HepG2 (cell line): ENCODE results near the gene EMCN. TPM values are rescaled to one million over a fixed set of nuclear protein-coding genes. Genes with fewer than 3 reads are reported as not detected.

Experiments
- ATAC-seq: fragments of 200-7000 bp; cut with Tn5 transposase; 3 replicates; pipeline ENCODE4 v1.9.1; 2020; ENCODE audit warnings: mild to moderate bottlenecking, moderate library complexity
- BruUV-seq: library from RNA; stranded (reverse); fragments of 400-500 nt; replicated peaks from 2 replicates; lab custom pipeline; 2021; lab: Mats Ljungman, UMichigan
- CTCF ChIA-PET: fragments of 300-600 bp; formaldehyde crosslinking; extraction: SDS; loops from one replicate; lab custom pipeline; 2021; ENCODE audit warnings: low total read pairs, inconsistent platforms, low intra/inter-chr PET ratio; lab: Yijun Ruan, JAX
- POLR2A ChIA-PET: fragments of 350-600 bp; sonication (Branson Sonifier 250); formaldehyde crosslinking; loops from one replicate; lab custom pipeline; 2020; ENCODE audit warnings: antibody characterized with exemption, inconsistent platforms; lab: Yijun Ruan, JAX
- DNase-seq: peaks from one replicate; pipeline ENCODE4 v3.0.0-alpha.2; 2015; ENCODE audit warnings: low spot score
- FAIRE-seq: peaks from 3 replicates; lab custom pipeline; 2011; peaks lifted over from hg19 to GRCh38; lab: Jason Lieb, UNC
- H2AFZ ChIP-seq: one replicate; pipeline ENCODE4 v1.6.1; 2011; ENCODE audit warnings: low read length, inconsistent platforms
- H3K27ac ChIP-seq: fragments of 300-600 bp; 3 replicates; pipeline ENCODE4 v1.8.0; 2011; ENCODE audit warnings: mixed run types, mild to moderate bottlenecking, mixed read lengths, low read length, inconsistent platforms; ENCODE audit not compliant: insufficient read depth; ENCODE audit errors: extremely low read length
- H3K27me3 ChIP-seq, 2 experiments: fragments of 200-600 bp in 1 of 2; 2 replicates in 1 of 2; 3 replicates in 1 of 2; pipeline versions ENCODE4 v1.6.0 to v1.8.0; 2011; ENCODE audit warnings: low read length in 2 of 2, mild to moderate bottlenecking in 2 of 2, moderate library complexity in 2 of 2, inconsistent platforms in 1 of 2; ENCODE audit not compliant: insufficient read depth in 2 of 2, control insufficient read depth in 1 of 2
- H3K36me3 ChIP-seq, 2 experiments: fragments of 200-600 bp in 1 of 2; replicated peaks in 1 of 2; 2 replicates in 1 of 2; 3 replicates in 1 of 2; pipeline versions ENCODE4 v1.5.1 to v1.8.0; 2011; ENCODE audit warnings: low read length in 2 of 2, inconsistent platforms in 1 of 2; ENCODE audit not compliant: insufficient read depth in 2 of 2, control insufficient read depth in 1 of 2
- H3K4me1 ChIP-seq: 2 replicates; pipeline ENCODE4 v1.5.1; 2012; ENCODE audit warnings: low read length, inconsistent platforms; ENCODE audit not compliant: insufficient read depth
- H3K4me2 ChIP-seq: 2 replicates; pipeline ENCODE4 v1.6.0; 2011; ENCODE audit warnings: low read depth, low read length, inconsistent platforms
- H3K4me3 ChIP-seq, 3 experiments: fragments of 200-600 bp in 1 of 3; sonication (generic), shearing (Covaris generic) in 1 of 3; replicated peaks in 1 of 3; 2 replicates each; pipeline ENCODE4 v1.5.1; 2011 to 2016; ENCODE audit warnings: low read length in 3 of 3, inconsistent platforms in 2 of 3, low read depth in 2 of 3, mild to moderate bottlenecking in 2 of 3, control low read depth in 1 of 3, mixed read lengths in 1 of 3; ENCODE audit not compliant: insufficient read depth in 1 of 3
- H3K79me2 ChIP-seq: one replicate; pipeline ENCODE4 v1.6.1; 2011; ENCODE audit warnings: low read length, inconsistent platforms; ENCODE audit not compliant: insufficient read depth
- H3K9ac ChIP-seq: 2 replicates; pipeline ENCODE4 v1.6.0; 2011; ENCODE audit warnings: mild to moderate bottlenecking, low read depth, low read length, inconsistent platforms; ENCODE audit not compliant: insufficient read depth
- H3K9me3 ChIP-seq: 2 replicates; pipeline ENCODE4 v1.5.1; 2012; ENCODE audit warnings: mild to moderate bottlenecking, low read length
- H4K20me1 ChIP-seq: 2 replicates; pipeline ENCODE4 v1.6.0; 2011; ENCODE audit warnings: inconsistent platforms, mild to moderate bottlenecking, low read length, moderate library complexity; ENCODE audit not compliant: insufficient read depth
- EP300 ChIP-seq, 3 experiments: sonication (generic) in 1 of 3; formaldehyde crosslinking in 1 of 3; IDR thresholded peaks; 2 replicates each; pipeline versions ENCODE4 v1.5.1 to v1.6.1; 2011 to 2020; ENCODE audit warnings: low read depth in 2 of 3, low read length in 2 of 3, borderline replicate concordance in 1 of 3, improper control_type of control experiment in 1 of 3, mild to moderate bottlenecking in 1 of 3, missing genetic modification reagents in 1 of 3, moderate library complexity in 1 of 3
- FOXJ3 ChIP-seq: sonication (generic); formaldehyde crosslinking; IDR thresholded peaks from 2 replicates; pipeline ENCODE4 v1.4.0; 2020; ENCODE audit warnings: missing genetic modification reagents, mild to moderate bottlenecking, borderline replicate concordance
- KDM2A ChIP-seq: sonication (generic); formaldehyde crosslinking; IDR thresholded peaks from 2 replicates; pipeline ENCODE4 v1.4.0; 2020; ENCODE audit warnings: low read depth, missing genetic modification reagents, borderline replicate concordance
- ZNF20 ChIP-seq: sonication (generic); formaldehyde crosslinking; IDR thresholded peaks from 2 replicates; pipeline ENCODE4 v1.4.0; 2020; ENCODE audit warnings: mild to moderate bottlenecking, moderate library complexity, missing genetic modification reagents
- ZNF230 ChIP-seq: sonication (generic); formaldehyde crosslinking; IDR thresholded peaks from 2 replicates; pipeline ENCODE4 v1.4.0; 2020; ENCODE audit warnings: mild to moderate bottlenecking, missing genetic modification reagents
- ZNF766 ChIP-seq: sonication (generic); formaldehyde crosslinking; IDR thresholded peaks from 2 replicates; pipeline ENCODE4 v1.5.0; 2020; ENCODE audit warnings: missing genetic modification reagents, borderline replicate concordance
- ZNF790 ChIP-seq: sonication (generic); formaldehyde crosslinking; IDR thresholded peaks from 2 replicates; pipeline ENCODE4 v1.8.0; 2022; ENCODE audit warnings: missing genetic modification reagents, mild to moderate bottlenecking, borderline replicate concordance
- WGBS: methylation state at CpG from one replicate; pipeline ENCODE4 v1.1.6; 2017; ENCODE audit warnings: low lambda C conversion rate; 5-methylcytosine and 5-hydroxymethylcytosine counted together
- in situ Hi-C: cut with HindIII; loops from 2 replicates; pipeline ENCODE4 v1.10.0; 2017; ENCODE audit warnings: low pct_unique_long_range_greater_than_20kb; ENCODE audit not compliant: extremely low pct_ligation_motif_present
- intact Hi-C: fragments of 100-400 bp; cut with micrococcal nuclease; formaldehyde crosslinking; loops from one replicate; pipeline ENCODE4 v1.10.0; 2022; ENCODE audit not compliant: unreplicated experiment
- polyA plus RNA-seq, 8 experiments: library from polyadenylated mRNA; depleted of rRNA in 3 of 8; stranded (reverse) in 7 of 8; unstranded in 1 of 8; fragments of >200 nt; fragmentation: Illumina TruSeq in 4 of 8; extraction: Trizol in 4 of 8; gene quantifications; 2 replicates each; pipeline versions ENCODE4 v1.2.1 to v1.2.3, GENCODE V29; 2011 to 2016; ENCODE audit warnings: low read depth in 4 of 8, missing spikeins in 1 of 8, mixed read lengths in 1 of 8; ENCODE audit not compliant: insufficient read depth in 1 of 8
- total RNA-seq, 5 experiments: library from RNA; depleted of rRNA; stranded (reverse); fragments of >200 nt; fragmentation: Illumina TruSeq; extraction: Trizol; gene quantifications; 2 replicates each; pipeline ENCODE4 v1.2.3, GENCODE V29; 2016; ENCODE audit warnings: low read depth in 1 of 5
- TF ChIP-seq, protein P1 (sequence below): fragments of 450-650 bp; IDR thresholded peaks from 2 replicates; pipeline ENCODE4 v1.6.1; 2017; ENCODE audit warnings: mild to moderate bottlenecking

Gene EMCN
- total and polyA plus RNA-seq, 2 of the 13 experiments (the other 11 are each of a cell fraction or from before 2014, with no cell fraction given), result not detected

DNA sequence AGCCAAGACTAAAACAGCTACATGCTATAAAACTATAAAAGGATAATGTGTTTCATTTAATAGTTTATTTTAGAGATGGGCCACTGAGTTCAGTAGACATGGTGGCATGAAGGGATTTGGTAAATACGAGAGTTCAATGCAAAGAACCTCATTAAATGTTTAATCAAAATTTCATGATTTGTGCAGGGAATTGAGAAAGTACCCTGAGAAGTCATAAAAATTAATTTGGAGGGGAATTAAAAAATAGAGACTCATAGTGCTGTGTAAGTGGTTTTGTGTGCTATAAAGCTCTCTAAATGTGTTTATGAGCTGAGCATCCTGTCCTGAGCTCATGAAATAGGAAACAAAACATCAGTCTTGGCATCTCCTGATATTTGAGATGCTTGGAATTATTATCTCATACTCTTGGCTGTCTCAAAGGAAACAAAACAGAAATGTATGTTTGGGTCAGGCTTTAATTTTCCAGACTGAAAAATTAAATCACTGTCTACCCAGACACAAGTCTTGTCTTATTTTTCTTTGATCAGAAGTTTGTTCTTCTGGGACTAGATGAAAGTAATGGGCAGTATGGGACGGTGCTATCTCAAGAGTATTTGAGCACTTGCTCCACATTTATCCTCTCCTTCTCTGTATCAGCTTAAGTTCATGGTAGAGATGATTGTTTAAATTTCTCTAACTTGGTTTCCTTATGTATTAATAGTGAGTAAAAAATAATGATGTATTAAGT is 38.0 kb upstream of the EMCN start:
- no peaks in the 10 kb centered on the region for H3K9me3 ChIP-seq
- no peaks in the 10 kb centered on the region for H3K4me1 ChIP-seq
- ATAC-seq (no peak), DNase-seq (no peak), FAIRE-seq (no peak)
- intact Hi-C loops, result no loop called here
- no peaks in the 10 kb centered on the region for H3K79me2 ChIP-seq
- no peaks in the 10 kb centered on the region for H3K36me3 ChIP-seq
- no peaks in the 10 kb centered on the region for H3K27me3 ChIP-seq
- 0% methylated on average over 2 of the region's 2 CpGs for WGBS
- ChIA-PET POLR2A (no interaction called here), CTCF (no interaction called here)
- no peak overlapping the region for H3K4me3 ChIP-seq
- no peak overlapping the region for H3K27ac ChIP-seq
- H3K9ac ChIP-seq, result no peak overlapping the region
- no peak overlapping the region for H3K4me2 ChIP-seq
- in situ Hi-C loops, result no loop called here
- H2AFZ ChIP-seq, result no peak overlapping the region
- H4K20me1 ChIP-seq, result no peaks in the 10 kb centered on the region
- no TSS peak for BruUV-seq
- TF ChIP-seq, protein P1, sequence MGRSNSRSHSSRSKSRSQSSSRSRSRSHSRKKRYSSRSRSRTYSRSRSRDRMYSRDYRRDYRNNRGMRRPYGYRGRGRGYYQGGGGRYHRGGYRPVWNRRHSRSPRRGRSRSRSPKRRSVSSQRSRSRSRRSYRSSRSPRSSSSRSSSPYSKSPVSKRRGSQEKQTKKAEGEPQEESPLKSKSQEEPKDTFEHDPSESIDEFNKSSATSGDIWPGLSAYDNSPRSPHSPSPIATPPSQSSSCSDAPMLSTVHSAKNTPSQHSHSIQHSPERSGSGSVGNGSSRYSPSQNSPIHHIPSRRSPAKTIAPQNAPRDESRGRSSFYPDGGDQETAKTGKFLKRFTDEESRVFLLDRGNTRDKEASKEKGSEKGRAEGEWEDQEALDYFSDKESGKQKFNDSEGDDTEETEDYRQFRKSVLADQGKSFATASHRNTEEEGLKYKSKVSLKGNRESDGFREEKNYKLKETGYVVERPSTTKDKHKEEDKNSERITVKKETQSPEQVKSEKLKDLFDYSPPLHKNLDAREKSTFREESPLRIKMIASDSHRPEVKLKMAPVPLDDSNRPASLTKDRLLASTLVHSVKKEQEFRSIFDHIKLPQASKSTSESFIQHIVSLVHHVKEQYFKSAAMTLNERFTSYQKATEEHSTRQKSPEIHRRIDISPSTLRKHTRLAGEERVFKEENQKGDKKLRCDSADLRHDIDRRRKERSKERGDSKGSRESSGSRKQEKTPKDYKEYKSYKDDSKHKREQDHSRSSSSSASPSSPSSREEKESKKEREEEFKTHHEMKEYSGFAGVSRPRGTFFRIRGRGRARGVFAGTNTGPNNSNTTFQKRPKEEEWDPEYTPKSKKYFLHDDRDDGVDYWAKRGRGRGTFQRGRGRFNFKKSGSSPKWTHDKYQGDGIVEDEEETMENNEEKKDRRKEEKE, result no peak
- TF ChIP-seq ZNF20 (CRISPR knock-in tag) (no peak), FOXJ3 (CRISPR knock-in tag) (no peak), EP300 (IDR thresholded peaks at IDR 0.05; ENCODE audit: low read depth in 2 of 2, low read length in 2 of 2) (no peak), EP300 (CRISPR knock-in tag; IDR thresholded peaks at IDR 0.05; ENCODE audit: borderline replicate concordance) (no peak), KDM2A (CRISPR knock-in tag) (no peak), ZNF766 (no peak), ZNF230 (CRISPR knock-in tag) (no peak), ZNF790 (CRISPR knock-in tag) (no peak)
